DOHH2 (cell line): ENCODE results near the gene GTF2H3.

Source experiments
- H3F3A ChIP-seq: fragments of 200-600 bp; sonication (generic), shearing (Covaris generic); 2 replicates; pipeline ENCODE4 v1.6.0; 2016; ENCODE audit warnings: antibody characterized with exemption, mild to moderate bottlenecking; ENCODE audit not compliant: control insufficient read depth, insufficient read depth
- H3K27ac ChIP-seq: fragments of 200-600 bp; sonication (generic); 2 replicates; pipeline ENCODE4 v1.5.1; 2014; ENCODE audit warnings: low read depth, mild to moderate bottlenecking, low read length, moderate library complexity
- H3K27me3 ChIP-seq: fragments of 200-600 bp; sonication (generic); 2 replicates; pipeline ENCODE4 v1.6.1; 2014; ENCODE audit warnings: mild to moderate bottlenecking, low read length, mixed read lengths; ENCODE audit not compliant: control insufficient read depth
- H3K36me3 ChIP-seq: fragments of 200-600 bp; sonication (generic); 2 replicates; pipeline ENCODE4 v1.6.1; 2014; ENCODE audit warnings: mild to moderate bottlenecking, low read length, moderate library complexity, mixed read lengths; ENCODE audit not compliant: control insufficient read depth
- H3K4me1 ChIP-seq: fragments of 200-600 bp; sonication (generic); 2 replicates; pipeline ENCODE4 v1.6.1; 2014; ENCODE audit warnings: mild to moderate bottlenecking, low read length, mixed read lengths; ENCODE audit not compliant: control insufficient read depth
- H3K4me2 ChIP-seq: fragments of 200-600 bp; sonication (generic); 2 replicates; pipeline ENCODE4 v1.6.0; 2014; ENCODE audit warnings: mild to moderate bottlenecking, low read length, moderate library complexity
- H3K4me3 ChIP-seq: fragments of 200-600 bp; sonication (generic); 2 replicates; pipeline ENCODE4 v1.5.1; 2014; ENCODE audit warnings: mild to moderate bottlenecking, low read length, mixed read lengths
- H3K79me2 ChIP-seq: fragments of 200-600 bp; sonication (generic); 2 replicates; pipeline ENCODE4 v1.6.1; 2014; ENCODE audit warnings: mild to moderate bottlenecking, low read length, mixed read lengths; ENCODE audit not compliant: control insufficient read depth
- H3K9me2 ChIP-seq: fragments of 200-600 bp; sonication (generic); replicated peaks from 2 replicates; pipeline ENCODE4 v1.6.1; 2014; ENCODE audit warnings: mild to moderate bottlenecking, low read length, mixed read lengths; ENCODE audit not compliant: control insufficient read depth
- H3K9me3 ChIP-seq: fragments of 200-600 bp; sonication (generic); 2 replicates; pipeline ENCODE4 v1.6.1; 2014; ENCODE audit warnings: antibody characterized with exemption, low read length, mixed read lengths; ENCODE audit not compliant: control insufficient read depth, insufficient read depth
- H4K20me1 ChIP-seq: fragments of 200-600 bp; sonication (generic); 2 replicates; pipeline ENCODE4 v1.6.0; 2014; ENCODE audit warnings: low read depth, mild to moderate bottlenecking, antibody characterized with exemption, low read length, moderate library complexity; ENCODE audit not compliant: control insufficient read depth, insufficient read depth
- CTCF ChIP-seq: fragments of 200-600 bp; sonication (generic); IDR thresholded peaks from one replicate; pipeline ENCODE4 v1.5.1; 2014; ENCODE audit warnings: antibody characterized with exemption, mild to moderate bottlenecking, low read depth, low read length; ENCODE audit not compliant: poor library complexity, severe bottlenecking
- EZH2phosphoT487 ChIP-seq: fragments of 200-600 bp; sonication (generic); IDR thresholded peaks from 2 replicates; pipeline ENCODE4 v1.6.1; 2017; ENCODE audit warnings: borderline replicate concordance, mild to moderate bottlenecking, antibody characterized with exemption, low read length, moderate library complexity, mixed read lengths

GTF2H3 gene

DNA sequence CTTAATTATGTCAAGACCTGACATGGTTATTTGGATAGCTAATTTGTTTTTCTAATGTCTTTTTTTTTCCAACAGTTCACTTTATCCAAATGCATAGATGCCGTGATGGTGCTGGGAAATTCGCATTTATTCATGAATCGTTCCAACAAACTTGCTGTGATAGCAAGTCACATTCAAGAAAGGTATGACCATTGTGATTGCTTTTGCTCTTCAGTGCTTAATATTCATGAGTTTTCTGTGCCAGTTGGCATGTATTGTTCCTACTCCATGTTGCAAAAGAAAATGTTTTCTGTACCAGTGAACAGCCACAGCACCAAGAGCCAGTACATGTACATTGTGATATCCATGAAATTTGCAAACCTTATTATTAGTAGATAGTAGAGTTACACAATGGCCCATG is 11.8 kb downstream of the GTF2H3 start:
- Histone ChIP-seq H3K4me1 (no peaks in the 10 kb centered on the region), H3K4me3 (no peak overlapping the region), H3K27ac (no peak overlapping the region), H3F3A (no peaks in the 10 kb centered on the region), H4K20me1 (no peaks in the 10 kb centered on the region), H3K27me3 (no peaks in the 10 kb centered on the region), H3K36me3 (peaks cover 81% of the 10 kb centered on the region), H3K79me2 (peaks cover 27% of the 10 kb centered on the region), H3K4me2 (no peak overlapping the region), H3K9me2 (no peaks in the 10 kb centered on the region), H3K9me3 (no peaks in the 10 kb centered on the region)
- TF ChIP-seq EZH2phosphoT487 (no peak), CTCF (no peak)

- H3K4me2 ChIP-seq = no peak overlapping the region
- no peaks in the 10 kb centered on the region for H3K9me2 ChIP-seq
- H3K36me3 ChIP-seq = peaks cover 81% of the 10 kb centered on the region
- H3K27ac ChIP-seq = no peak overlapping the region
- H3K9me3 ChIP-seq = no peaks in the 10 kb centered on the region
- H3K27me3 ChIP-seq = no peaks in the 10 kb centered on the region
- no peak overlapping the region for H3K4me3 ChIP-seq
- no peaks in the 10 kb centered on the region for H4K20me1 ChIP-seq
- TF ChIP-seq CTCF (no peak), EZH2phosphoT487 (no peak)
- peaks cover 22% of the 10 kb centered on the region for H3K79me2 ChIP-seq
- H3F3A ChIP-seq = no peaks in the 10 kb centered on the region
- H3K4me1 ChIP-seq = no peaks in the 10 kb centered on the region
These were observed 12.2 kb downstream of the GTF2H3 start for GRCh38 chr12:123645878-123646277.

GRCh38 chr12:123648401-123648800 is 14.8 kb downstream of the GTF2H3 start:
- H3K79me2 ChIP-seq = 0 out of 2 replicates have a peak, but pooled peaks cover 11% of the 10 kb centered on the region
- peaks cover 79% of the 10 kb centered on the region for H3K36me3 ChIP-seq

More at GRCh38 chr12:123648401-123648800, 14.8 kb downstream of the GTF2H3 start:
- H3K9me2 ChIP-seq = no peaks in the 10 kb centered on the region
- H3K9me3 ChIP-seq = no peaks in the 10 kb centered on the region
- no peak overlapping the region for H3K4me3 ChIP-seq
- H3K4me2 ChIP-seq = no peak overlapping the region
- no peaks in the 10 kb centered on the region for H3K27me3 ChIP-seq
- no peaks in the 10 kb centered on the region for H3F3A ChIP-seq
- no peaks in the 10 kb centered on the region for H4K20me1 ChIP-seq
- H3K4me1 ChIP-seq = no peaks in the 10 kb centered on the region
- no peak overlapping the region for H3K27ac ChIP-seq
- TF ChIP-seq EZH2phosphoT487 = no peak
- TF ChIP-seq CTCF = no peak
